IPS-18c (cell line): ENCODE measurements around the gene SH2D3A.
"Not testable (repeated sequence)": the region's sequence is repeated elsewhere in the genome, so short reads cannot be mapped to it uniquely, and the experiment has no call there.

ENCODE experiments used
- H3K4me3 ChIP-seq: 2 replicates; pipeline ENCODE4 v1.7.0; 2013; ENCODE audit warnings: low read depth, mild to moderate bottlenecking, low read length, moderate library complexity; ENCODE audit not compliant: insufficient read depth
- H3K9me3 ChIP-seq: one replicate; pipeline ENCODE4 v1.6.1; 2013; ENCODE audit warnings: mild to moderate bottlenecking, low read length, moderate library complexity; ENCODE audit not compliant: control insufficient read depth, insufficient read depth

SH2D3A gene

GRCh38 chr19:6794686-6795431 is 27.6 kb upstream of the SH2D3A start:
- H3K4me3 ChIP-seq: no peak overlapping the region
- peaks cover 13% of the 10 kb centered on the region for H3K9me3 ChIP-seq

- Histone ChIP-seq H3K9me3 (peaks cover 13% of the 10 kb centered on the region), H3K4me3 (no peak overlapping the region)
Measured at GRCh38 chr19:6793973-6794372, 26.7 kb upstream of the SH2D3A start.

- H3K9me3 ChIP-seq: peaks cover 13% of the 10 kb centered on the region
Measured at GRCh38 chr19:6793411-6793810, 26.2 kb upstream of the SH2D3A start.

GRCh38 chr19:6791237-6791636 is 24.0 kb upstream of the SH2D3A start:
- peaks cover 13% of the 10 kb centered on the region for H3K9me3 ChIP-seq

More at GRCh38 chr19:6793411-6793810, 26.2 kb upstream of the SH2D3A start:
- H3K4me3 ChIP-seq: no peak overlapping the region

GRCh38 chr19:6790194-6791128 is 23.2 kb upstream of the SH2D3A start:
- Histone ChIP-seq H3K4me3 (no peak overlapping the region; the same call in 1 of the 2 replicates), H3K9me3 (peaks cover 13% of the 10 kb centered on the region)

More at GRCh38 chr19:6791237-6791636, 24.0 kb upstream of the SH2D3A start:
- H3K4me3 ChIP-seq: no peak overlapping the region

- Histone ChIP-seq H3K4me3 (no peak overlapping the region), H3K9me3 (peaks cover 8% of the 10 kb centered on the region)
Measured at GRCh38 chr19:6788896-6789295, 21.7 kb upstream of the SH2D3A start.

- H3K9me3 ChIP-seq: peaks cover 8% of the 10 kb centered on the region
- H3K4me3 ChIP-seq: no peak overlapping the region
Measured at GRCh38 chr19:6787393-6787792, 20.2 kb upstream of the SH2D3A start.

GRCh38 chr19:6779206-6779605 is 12.0 kb upstream of the SH2D3A start:
- Histone ChIP-seq H3K9me3 (no peaks in the 10 kb centered on the region), H3K4me3 (no peak overlapping the region)

- no peak overlapping the region for H3K4me3 ChIP-seq
- H3K9me3 ChIP-seq: no peaks in the 10 kb centered on the region
Measured at GRCh38 chr19:6778386-6778785, 11.2 kb upstream of the SH2D3A start.

GRCh38 chr19:6777434-6777833 is 10.2 kb upstream of the SH2D3A start:
- no peaks in the 10 kb centered on the region for H3K9me3 ChIP-seq
- no peak overlapping the region for H3K4me3 ChIP-seq

- no peak overlapping the region for H3K4me3 ChIP-seq
Measured at GRCh38 chr19:6776999-6777398, 9.8 kb upstream of the SH2D3A start.

GRCh38 chr19:6776045-6776444 is 8.8 kb upstream of the SH2D3A start:
- H3K4me3 ChIP-seq, H3K9me3 ChIP-seq: not testable (repeated sequence)

More at GRCh38 chr19:6776999-6777398, 9.8 kb upstream of the SH2D3A start:
- no peaks in the 10 kb centered on the region for H3K9me3 ChIP-seq

- Histone ChIP-seq H3K9me3 (no peaks in the 10 kb centered on the region), H3K4me3 (no peak overlapping the region)
Measured at GRCh38 chr19:6774821-6775707, 7.8 kb upstream of the SH2D3A start.

- H3K4me3 ChIP-seq: no peak overlapping the region
- no peaks in the 10 kb centered on the region for H3K9me3 ChIP-seq
Measured at GRCh38 chr19:6773323-6773931, 6.2 kb upstream of the SH2D3A start.

- no peak overlapping the region for H3K4me3 ChIP-seq
Measured at GRCh38 chr19:6772866-6773322, 5.7 kb upstream of the SH2D3A start.

GRCh38 chr19:6772028-6772865 is 5.0 kb upstream of the SH2D3A start, which contains the start of gene VAV1:
Gene VAV1, plus strand, starts transcription at chr19:6772708. Its CDS starts 100 bp downstream, at chr19:6772808.
- H3K4me3 ChIP-seq: no peak within 1 kb of the TSS
- no peaks in the 10 kb centered on the region for H3K9me3 ChIP-seq

More at GRCh38 chr19:6772866-6773322, 5.7 kb upstream of the SH2D3A start:
- H3K9me3 ChIP-seq: no peaks in the 10 kb centered on the region
